Astrocyte (in vitro differentiated cells and primary cell): ENCODE data around the gene NPIPB6.

ENCODE experiments used
- EZH2 ChIP-seq: IDR thresholded peaks from 2 replicates; pipeline ENCODE4 v1.6.1; 2012; ENCODE audit warnings: mild to moderate bottlenecking, low read length, inconsistent platforms; ENCODE audit not compliant: insufficient read depth
- TF ChIP-seq, protein P1 (sequence below): IDR thresholded peaks from 2 replicates; pipeline ENCODE4 v1.5.1; 2011; ENCODE audit warnings: low read depth, mild to moderate bottlenecking, inconsistent platforms, low read length, moderate library complexity; ENCODE audit not compliant: insufficient read depth

DNA sequence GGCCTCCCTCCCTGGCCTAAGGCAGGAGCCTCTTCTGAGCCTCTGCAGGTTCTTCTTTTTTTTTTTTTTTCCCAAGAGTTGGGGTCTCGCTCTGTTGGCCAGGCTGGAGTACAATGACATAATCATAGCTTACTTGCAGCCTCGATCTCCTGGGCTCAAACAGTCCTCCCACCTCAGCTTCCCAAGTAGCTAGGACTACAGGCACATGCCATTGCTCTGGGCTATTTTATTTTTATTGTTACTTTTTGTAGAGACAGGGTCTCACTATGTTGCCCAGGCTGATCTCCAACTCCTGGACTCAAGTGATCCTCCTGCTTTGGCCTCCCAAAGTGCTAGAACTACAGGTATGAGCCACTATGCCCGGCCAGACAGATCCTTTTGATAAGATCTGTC, 38.4 kb downstream of the NPIPB6 start:
- TF ChIP-seq, protein P1, sequence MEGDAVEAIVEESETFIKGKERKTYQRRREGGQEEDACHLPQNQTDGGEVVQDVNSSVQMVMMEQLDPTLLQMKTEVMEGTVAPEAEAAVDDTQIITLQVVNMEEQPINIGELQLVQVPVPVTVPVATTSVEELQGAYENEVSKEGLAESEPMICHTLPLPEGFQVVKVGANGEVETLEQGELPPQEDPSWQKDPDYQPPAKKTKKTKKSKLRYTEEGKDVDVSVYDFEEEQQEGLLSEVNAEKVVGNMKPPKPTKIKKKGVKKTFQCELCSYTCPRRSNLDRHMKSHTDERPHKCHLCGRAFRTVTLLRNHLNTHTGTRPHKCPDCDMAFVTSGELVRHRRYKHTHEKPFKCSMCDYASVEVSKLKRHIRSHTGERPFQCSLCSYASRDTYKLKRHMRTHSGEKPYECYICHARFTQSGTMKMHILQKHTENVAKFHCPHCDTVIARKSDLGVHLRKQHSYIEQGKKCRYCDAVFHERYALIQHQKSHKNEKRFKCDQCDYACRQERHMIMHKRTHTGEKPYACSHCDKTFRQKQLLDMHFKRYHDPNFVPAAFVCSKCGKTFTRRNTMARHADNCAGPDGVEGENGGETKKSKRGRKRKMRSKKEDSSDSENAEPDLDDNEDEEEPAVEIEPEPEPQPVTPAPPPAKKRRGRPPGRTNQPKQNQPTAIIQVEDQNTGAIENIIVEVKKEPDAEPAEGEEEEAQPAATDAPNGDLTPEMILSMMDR: no peak
- no peak for TF ChIP-seq EZH2
